ACHN (cell line): ENCODE results near the gene ADAM30.

ENCODE experiments used
- DNase-seq: peaks from one replicate; pipeline ENCODE4 v3.0.0-alpha.2; 2015
- in situ Hi-C: cut with HindIII; loops from 2 replicates; pipeline ENCODE4 v1.10.0; 2017; ENCODE audit warnings: low sequenced_read_pairs, low pct_ligation_motif_present, low pct_unique_long_range_greater_than_20kb

ADAM30 gene

DNA sequence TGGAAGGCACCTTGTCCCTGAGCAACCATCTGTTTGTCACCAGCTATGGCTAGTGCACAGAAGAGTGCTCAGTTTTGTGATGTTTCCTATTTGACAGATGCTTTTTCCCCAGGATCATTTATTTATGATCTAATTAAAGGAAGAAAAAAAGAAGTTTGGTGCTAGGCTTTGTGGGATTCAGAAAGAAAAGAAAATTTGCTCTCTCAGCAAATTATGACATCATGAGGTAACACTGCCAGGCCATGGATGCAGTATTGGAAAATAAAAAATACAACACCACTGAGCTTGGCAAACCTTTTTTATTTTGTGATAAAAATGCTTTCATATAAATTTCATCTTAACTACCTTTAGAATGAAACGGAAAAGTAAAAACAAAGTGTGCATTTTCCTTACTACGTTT lies 15.5 kb upstream of the ADAM30 start:
- no peak for DNase-seq

DNA sequence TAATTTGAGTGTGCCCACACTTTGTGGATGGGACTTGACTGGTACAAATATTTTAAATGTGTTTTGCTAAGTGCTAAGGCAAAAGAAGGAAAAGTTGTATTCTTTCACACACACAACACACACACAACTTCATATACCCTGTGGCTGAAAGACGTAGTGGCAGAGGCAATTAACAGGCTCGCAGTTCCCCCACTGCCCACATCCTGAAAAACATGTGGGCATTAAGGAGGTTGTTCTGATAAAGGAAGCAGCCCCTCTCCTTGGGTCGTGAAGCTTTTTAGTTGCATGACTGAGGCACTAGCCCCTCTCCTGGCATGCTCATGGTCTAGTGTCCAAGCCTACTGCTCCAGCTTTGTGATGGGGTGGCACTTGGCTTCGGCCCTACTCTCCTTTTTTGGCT lies 14.3 kb upstream of the ADAM30 start:
- in situ Hi-C loops = no loop called here
- DNase-seq = no peak

More for the DNA sequence above, 15.5 kb upstream of the ADAM30 start:
- in situ Hi-C loops = no loop called here

DNA sequence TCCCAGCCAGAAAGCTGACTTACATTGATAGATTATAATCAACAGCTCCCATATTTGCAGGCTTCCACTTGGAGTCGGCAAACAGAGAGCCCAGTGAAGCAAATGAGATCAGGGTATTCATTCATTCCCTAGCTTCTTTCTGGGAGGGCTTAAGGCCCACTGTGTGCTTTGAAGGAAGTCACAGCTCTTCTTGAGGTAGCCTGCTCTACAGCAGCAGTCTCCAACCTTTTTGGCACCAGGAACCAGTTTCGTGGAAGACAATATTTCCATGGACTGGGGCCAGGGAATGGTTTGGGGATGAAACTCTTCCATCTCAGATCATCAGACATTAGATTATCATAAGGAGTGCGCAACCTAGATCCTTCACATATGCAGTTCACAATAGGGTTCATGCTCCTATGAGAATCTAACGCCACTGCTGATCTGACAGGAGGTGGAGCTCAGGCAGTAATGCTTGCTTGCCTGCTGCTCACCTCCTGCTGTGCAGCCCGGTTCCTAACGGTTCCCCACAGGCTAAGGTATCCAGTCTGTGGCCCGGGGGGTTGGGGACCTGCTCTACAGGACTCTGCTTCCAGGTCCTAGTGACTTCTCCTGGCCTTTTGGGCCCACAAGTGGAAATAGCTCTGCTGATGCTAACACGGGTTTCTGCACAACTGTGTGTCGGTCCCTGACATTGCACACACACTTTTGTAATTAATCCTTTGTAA lies 13.7 kb upstream of the ADAM30 start:
- no peak for DNase-seq
- in situ Hi-C loops = no loop called here

DNA sequence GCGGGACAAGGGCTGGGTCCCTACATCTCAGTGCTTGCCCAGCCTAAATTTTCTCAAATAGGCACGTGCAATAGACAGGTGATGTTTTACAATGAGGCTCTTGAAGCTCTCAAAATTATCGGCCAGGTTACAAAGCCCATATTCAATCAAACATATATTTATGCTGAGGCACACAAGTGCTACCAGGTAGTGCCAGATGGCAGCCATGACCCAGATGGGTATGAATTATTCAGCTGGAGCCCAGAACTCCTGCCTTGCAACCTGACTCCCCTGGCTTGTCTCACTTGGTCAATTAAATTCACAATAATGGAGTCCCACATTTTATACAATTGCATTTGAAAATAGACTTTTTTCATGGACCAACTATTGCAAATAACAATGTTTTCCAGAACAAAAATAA lies 12.3 kb upstream of the ADAM30 start:
- in situ Hi-C loops = no loop called here
- no peak for DNase-seq

DNA sequence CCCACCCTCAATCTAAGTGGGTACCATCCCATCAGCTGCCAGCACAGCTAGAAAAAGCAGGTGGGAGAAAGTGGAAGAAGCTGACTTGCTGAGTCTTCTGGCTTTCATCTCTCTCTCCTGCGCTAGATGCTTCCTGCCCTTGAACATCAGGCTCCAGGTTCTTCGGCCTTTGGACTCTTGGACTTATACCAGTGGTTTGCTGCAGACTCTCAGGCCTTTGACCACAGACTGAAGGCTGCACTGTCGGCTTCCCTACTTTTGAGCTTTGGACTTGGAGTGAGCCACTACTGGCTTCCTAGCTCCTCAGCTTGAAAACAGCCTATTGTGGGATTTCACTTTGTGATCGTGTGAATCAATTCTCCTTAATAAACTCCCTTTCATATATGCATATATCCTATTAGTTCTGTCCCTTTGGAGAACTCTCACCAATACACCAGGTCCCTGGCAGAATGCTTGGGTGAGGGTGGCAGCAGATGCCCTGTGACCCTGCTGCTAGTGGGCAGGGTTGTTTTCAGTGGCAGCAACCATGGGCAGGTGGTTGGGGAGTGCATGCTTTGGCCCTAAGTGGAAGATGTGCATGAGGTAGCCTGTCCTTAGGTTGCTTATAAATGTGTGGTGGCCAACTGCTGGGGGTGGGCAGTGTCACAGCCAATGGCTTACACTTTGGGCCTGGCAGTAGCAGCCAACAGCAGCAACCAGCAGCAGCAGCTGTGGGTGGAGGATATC lies 10.8 kb upstream of the ADAM30 start:
- in situ Hi-C loops = no loop called here
- DNase-seq = no peak

DNA sequence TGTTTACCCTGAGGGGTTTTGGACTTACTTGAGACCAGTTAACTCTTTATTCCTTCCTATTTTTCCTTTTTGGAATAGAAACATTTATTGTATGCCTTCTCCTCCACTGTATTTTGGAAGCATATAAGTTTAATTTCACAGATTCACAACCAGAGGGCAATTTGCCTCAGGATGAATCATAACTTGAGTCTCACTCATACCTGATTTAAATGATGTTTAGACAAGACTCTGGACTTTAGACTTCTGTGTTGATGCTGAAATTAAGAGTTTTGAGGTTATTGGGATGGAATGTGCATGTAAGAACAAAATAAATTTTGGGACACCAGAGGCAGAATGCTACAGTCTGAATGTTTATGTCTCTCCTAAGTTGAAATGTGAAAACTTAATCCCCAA lies 7.1 kb upstream of the ADAM30 start:
- in situ Hi-C loops = no loop called here

DNA sequence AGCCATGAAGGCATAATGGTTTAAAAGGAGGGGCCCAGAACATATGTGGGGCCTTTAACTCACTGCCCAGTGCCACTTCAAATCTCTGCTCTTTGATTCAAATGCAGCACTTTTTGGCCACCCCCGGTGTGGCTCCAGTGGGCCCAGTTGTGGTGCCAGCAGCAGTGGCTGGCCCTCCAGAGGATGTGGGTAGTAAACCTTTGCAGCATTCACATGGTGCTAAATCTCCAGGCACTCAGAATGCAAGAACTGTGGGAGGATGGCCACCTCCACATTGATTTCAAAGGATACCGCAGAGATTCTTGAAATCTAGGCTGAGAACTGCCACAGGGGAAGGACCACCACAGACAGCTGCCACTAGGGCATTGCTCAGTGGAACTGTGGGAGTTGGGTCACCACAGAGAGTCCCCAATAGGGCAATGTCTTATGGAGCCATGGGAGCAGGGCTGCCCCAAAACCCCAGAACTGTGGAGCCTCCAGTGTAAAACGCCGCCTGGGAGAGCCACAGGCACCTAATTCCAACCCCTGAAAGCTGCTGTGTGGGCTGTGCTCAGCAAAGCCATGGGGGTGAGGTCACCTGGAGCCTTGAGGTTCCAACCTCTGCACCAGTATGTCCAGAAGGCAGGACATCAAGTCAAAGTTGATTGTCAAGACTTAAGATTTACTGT lies 6.6 kb upstream of the ADAM30 start:
- in situ Hi-C loops = no loop called here
- DNase-seq = no peak

More for the DNA sequence above, 7.1 kb upstream of the ADAM30 start:
- DNase-seq = no peak

DNA sequence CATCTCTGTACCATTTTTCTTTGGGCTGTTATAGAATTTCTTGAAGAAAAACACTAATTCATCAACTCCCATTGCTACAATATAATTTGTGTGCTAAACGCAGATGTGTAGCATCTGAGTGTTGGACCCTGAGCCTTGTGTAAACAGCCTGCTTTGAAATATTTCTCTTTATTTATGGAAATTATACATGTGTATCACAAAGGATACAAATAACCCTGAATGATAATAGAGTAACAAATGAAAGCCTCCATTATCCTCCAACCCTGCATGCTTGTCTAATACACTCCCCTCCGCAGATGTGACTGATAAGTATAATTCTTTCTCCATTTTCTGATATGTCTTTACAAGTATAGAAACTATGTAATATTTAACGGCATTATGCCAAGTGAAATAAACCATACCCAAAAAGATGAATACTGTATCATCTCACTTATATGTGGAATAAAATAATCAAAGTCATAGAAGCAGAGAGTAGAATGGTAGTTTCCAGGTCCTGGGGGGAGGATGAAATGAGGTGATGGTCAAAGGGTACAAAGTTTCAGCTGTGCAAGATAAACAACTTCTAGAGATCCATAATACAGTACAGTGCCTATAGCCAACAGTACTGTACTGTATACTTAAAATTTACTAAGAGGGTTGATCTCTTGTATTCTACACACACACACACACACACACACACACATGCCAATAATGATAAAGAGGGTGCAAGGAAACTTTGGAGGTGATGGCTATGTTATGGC lies 2.8 kb upstream of the ADAM30 start:
- in situ Hi-C loops = no loop called here
- no peak for DNase-seq

DNA sequence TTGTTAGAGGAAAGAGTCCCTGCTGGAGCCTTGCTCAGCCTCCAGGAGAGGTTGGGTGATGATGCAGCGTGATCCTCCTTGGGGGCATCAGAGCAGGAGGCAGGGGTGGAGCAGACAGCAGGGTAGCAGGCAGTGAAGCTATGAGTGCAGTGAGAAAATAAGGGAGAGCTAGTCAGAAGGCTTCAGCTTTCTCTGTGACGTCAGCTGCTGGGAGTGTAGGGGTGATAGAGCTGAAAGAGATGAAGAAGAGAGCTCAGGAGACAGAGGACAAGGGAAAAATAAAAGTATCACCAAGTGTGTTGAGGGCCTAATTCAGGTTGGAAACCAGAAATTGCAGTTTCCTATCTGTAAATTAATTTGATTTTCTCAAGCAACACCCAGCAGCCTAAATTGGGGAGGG lies 2.2 kb upstream of the ADAM30 start:
- DNase-seq = no peak
- in situ Hi-C loops = no loop called here

DNA sequence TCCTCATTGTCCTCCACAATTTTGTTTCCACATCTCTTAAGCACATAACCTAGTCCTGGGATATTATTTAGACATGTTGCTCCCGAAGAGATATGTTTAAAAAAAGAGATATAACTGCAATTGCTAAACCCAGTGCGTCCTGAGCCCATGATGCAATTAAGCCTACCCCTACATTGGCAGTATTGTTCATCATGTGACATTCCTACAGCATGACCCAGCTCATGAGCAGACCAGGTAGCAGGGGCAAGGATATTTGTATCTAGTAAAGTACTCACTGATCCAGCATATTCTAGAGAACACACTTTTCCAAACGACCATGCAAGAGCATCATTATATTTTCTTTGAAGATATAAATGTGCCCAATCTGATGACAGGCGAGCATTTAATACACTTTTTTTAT lies 1.2 kb downstream of the ADAM30 start:
- in situ Hi-C loops = no loop called here
- DNase-seq = no peak

DNA sequence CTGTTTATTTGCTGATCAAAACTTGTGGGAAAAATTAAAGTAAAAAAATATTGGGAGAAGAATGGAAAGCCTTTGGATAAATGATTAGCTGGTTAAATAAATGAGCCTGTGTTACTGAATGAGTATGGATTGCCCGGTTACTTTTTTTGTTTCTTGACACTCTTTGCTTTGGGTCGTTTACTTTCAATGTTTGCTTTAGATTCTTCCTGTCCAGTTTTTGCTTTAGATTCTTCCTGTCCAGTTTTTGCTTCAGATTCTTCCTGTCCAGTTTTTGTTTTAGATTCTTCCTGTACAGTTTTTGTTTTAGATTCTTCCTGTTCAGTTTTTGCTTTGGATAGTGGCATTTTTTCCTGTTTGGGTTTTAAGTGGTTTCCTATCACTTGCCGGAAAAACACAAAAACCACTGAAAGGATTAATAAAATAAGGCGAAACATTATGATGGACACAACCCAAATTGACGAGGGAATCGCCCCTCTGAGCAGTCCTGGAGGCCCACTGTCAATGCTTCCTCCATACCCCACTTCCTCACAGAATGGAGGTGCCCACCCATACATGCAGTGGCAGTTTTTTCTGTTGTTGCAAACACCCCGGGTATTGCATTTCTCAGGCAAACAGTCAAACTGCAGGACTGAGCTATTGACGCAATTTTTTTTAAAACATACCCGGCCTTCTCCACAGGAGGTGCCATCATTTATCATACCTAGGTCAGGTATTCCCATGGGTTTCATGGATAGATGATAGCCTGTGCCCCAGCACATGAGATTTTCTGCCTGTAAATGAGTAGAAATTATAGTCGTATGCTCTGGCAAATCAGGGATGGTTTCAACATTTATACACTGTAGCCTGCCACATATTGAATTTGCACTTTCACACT lies 2.3 kb downstream of the ADAM30 start:
- in situ Hi-C loops = no loop called here
- no peak for DNase-seq

DNA sequence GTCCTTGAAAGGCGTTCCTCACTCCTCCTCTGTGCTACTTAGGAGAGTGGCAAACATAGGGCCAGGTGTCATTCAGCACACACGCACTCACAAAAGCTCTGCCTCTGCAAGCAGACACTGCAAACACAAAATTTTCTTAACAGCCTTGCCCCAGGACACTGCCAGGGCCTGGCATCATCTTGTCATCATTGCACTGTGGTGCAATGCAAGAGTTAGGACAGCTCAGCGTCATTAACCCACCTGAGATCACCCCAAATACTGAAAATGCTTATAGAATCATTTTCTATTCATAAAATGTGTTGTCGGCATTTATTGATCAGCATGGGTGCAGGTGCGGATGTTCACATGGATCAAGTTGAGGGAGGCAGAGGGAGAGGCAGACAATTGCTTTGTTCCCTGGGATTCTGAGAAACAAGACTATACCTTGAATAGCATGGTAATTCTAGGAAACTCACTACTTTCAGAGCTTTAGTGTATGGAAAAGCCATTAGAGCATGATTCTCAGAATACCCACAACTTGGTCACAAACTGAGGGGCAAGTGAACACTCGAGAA lies 3.0 kb downstream of the ADAM30 start:
- DNase-seq = no peak
- in situ Hi-C loops = no loop called here

DNA sequence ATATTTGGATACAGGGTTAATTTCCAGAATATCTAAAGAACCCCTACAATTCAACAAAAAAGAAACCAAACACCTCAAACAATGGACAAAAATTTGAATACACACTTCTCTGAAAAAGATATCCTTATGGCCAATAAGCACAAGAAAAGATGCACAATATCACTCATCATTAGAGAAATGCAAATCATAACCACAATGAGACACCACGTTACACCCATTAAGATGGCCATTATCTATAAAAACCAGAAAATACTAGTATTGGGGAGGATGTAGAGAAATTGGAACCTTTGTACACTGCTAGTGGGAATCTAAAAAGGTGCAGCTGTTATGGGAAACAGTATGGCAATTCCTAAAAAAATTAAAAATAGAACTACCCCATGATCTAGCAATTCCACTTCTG lies 4.9 kb downstream of the ADAM30 start:
- no peak for DNase-seq
- in situ Hi-C loops = no loop called here

DNA sequence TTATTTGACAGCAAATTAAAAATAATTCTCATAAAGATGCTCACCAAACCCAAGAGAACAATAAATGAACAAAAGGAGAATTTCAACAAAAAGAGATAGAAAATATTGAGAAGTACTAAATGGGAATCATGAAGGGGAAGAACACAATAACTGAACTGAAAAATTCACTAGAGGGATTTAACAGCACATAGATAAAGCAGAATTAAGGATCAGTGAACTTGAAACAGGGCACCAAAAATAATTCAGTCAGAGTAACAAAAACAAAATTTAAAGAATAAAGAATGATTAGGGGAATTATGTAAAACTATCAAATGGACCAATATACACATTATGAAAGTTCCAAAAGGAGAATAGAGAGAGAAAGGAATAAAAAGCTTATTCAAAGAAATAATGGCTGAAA lies 7.8 kb downstream of the ADAM30 start:
- in situ Hi-C loops = no loop called here

DNA sequence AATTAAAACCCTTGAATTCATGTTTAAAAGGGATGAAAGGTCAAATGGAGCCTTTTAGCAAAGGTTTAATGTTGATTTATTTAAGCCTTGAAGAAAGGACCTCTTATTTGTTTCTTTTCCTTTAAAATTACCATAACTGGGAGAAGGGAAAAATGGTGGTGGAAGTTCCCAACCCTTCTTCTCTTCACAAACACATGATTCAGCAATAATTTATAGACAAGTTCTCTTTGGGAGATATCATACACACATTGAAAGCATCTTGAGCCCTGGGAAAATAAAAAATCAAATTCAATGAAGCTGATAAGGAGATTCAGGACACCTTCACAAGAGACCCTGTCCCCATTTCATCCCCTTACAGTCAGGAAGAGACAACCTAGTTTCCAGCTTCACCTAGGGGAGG lies 8.9 kb downstream of the ADAM30 start:
- no peak for DNase-seq
- in situ Hi-C loops = no loop called here

More for the DNA sequence above, 7.8 kb downstream of the ADAM30 start:
- no peak for DNase-seq

DNA sequence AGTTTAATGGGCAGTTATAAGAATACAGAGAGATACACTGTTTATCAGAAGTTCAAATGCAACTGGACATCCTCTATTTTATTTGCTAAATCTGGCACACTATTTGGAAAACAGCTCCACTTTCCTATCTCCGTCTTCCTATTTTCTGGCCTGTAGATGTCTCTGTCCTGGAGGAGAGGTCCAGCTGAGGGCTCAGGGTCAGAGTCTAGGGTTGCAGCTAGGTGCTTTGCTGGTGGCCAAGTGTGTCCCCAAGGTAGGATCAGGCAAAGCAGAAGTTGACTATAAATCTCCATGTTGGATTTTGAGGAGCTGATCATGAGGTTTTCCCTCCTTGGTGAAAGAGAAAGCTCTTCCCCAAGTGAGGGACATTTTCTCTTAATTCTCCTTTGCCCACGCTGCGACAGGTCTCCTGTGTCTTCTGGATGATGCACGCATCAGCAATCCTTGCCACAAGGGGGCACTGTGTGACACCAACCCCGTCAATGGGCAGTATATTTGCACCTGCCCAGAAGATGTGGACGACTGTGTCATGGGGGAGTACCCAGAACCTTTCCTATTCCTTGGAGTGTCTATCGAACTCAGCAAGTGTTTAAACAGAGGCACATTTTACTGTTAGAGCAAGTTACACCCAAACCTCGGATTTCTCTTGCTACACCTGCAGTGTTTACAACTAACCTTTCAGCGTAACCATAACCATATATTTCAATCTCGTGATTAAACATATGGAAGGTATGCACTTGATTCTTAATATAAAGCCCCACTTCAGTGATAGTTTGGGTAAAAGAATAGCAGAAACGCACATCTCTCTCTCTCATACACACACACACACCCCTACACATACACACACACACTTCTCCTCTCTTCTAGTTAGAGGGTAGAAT lies 10.2 kb downstream of the ADAM30 start:
- in situ Hi-C loops = no loop called here
- peak; percentile 47 for DNase-seq

DNA sequence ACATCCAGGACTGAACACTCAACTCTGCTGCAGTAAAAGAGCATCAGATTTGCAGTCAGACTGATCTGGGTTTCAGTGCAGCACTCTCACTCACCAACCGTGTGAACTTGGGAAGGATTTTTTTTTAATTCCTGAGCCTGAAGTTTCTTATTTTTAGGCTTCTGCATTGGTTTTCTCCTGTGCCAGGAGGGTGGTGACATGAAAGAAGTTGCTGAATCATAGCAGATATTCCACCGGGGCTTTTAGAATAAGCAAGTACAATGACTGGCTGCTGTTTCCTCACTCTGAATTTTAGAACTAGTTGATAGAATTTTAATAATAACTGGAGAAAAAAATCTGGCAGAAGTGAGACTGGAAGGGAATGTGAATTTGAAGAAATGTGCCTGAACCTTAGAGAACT lies 11.6 kb downstream of the ADAM30 start:
- in situ Hi-C loops = no loop called here
- DNase-seq = no peak
